HG03108 (cell line): Measurements from ENCODE around the gene NMT2.
A peak's percentile ranks its signal among the peaks of the same experiment; 100 is the strongest.

ENCODE experiments used
- ATAC-seq: cut with Tn5 transposase; IDR thresholded peaks from one replicate; pipeline ENCODE4 v1.9.1; 2021; ENCODE audit warnings: moderate library complexity; ENCODE audit not compliant: unreplicated experiment

NMT2 gene

GRCh38 chr10:15097011-15097812 lies 71.3 kb downstream of the NMT2 start, which contains the start of gene RPP38:
RPP38 (plus strand) TSS chr10:15097355; CDS start chr10:15103315, 5,960 bp downstream.
- peak; percentile 80 for ATAC-seq

GRCh38 chr10:15096661-15097010 lies 71.9 kb downstream of the NMT2 start:
- peak; percentile 5 for ATAC-seq

- no peak for ATAC-seq
Observed at GRCh38 chr10:15092855-15093408, 75.6 kb downstream of the NMT2 start.

- ATAC-seq: no peak
Observed at GRCh38 chr10:15091418-15091817, 77.1 kb downstream of the NMT2 start.

GRCh38 chr10:15088428-15089261 lies 79.8 kb downstream of the NMT2 start, which contains the start of gene ACBD7:
ACBD7 (minus strand) TSS chr10:15088776; CDS start chr10:15088728, 48 bp downstream.
- ATAC-seq: peak; percentile 98

GRCh38 chr10:15084502-15084922 lies 84.0 kb downstream of the NMT2 start:
- no peak for ATAC-seq

GRCh38 chr10:15083674-15084501 lies 84.6 kb downstream of the NMT2 start:
- no peak for ATAC-seq

- ATAC-seq: no peak
Observed at GRCh38 chr10:15075421-15075820, 93.1 kb downstream of the NMT2 start.

GRCh38 chr10:15072358-15072757 lies 96.1 kb downstream of the NMT2 start:
- no peak for ATAC-seq

- no peak for ATAC-seq
Observed at GRCh38 chr10:15069230-15069629, 99.3 kb downstream of the NMT2 start.

- no peak for ATAC-seq
Observed at GRCh38 chr10:15068802-15069201, 99.7 kb downstream of the NMT2 start.

GRCh38 chr10:15067154-15067553 lies 101.3 kb downstream of the NMT2 start:
- ATAC-seq: no peak

- no peak for ATAC-seq
Observed at GRCh38 chr10:15060638-15061037, 107.9 kb downstream of the NMT2 start.

- ATAC-seq: no peak
Observed at GRCh38 chr10:15059914-15060313, 108.6 kb downstream of the NMT2 start.

GRCh38 chr10:15058689-15059088 lies 109.8 kb downstream of the NMT2 start:
- no peak for ATAC-seq
